Activated CD4-positive, alpha-beta T cell treated with anti-CD3 and anti-CD28 coated beads for 36 hours (primary cell): ENCODE measurements around the gene ITGB1. TPM values are rescaled to one million over a fixed set of nuclear protein-coding genes. Genes with fewer than 3 reads are reported as not detected.

Source experiments
- ATAC-seq: fragments of 200-7000 bp; cut with Tn5 transposase; one replicate; pipeline ENCODE4 v1.10.0; 2021; ENCODE audit warnings: mild to moderate bottlenecking, moderate library complexity
- CTCF ChIA-PET: fragments of 350-600 bp; sonication (Branson Sonifier 250); formaldehyde crosslinking; loops from one replicate; lab custom pipeline; 2021; ENCODE audit warnings: antibody characterized with exemption; lab: Charles Lee
- POLR2A ChIA-PET: fragments of 350-600 bp; sonication (Branson Sonifier 250); formaldehyde crosslinking; loops from one replicate; lab custom pipeline; 2021; ENCODE audit warnings: antibody characterized with exemption, inconsistent platforms; lab: Charles Lee
- DNase-seq: peaks from one replicate; pipeline ENCODE4 v3.0.0-alpha.2; 2020
- H3K27ac Mint-ChIP-seq: one replicate; pipeline ENCODE4 v1.8.0; 2021; ENCODE audit warnings: mixed read lengths
- H3K27me3 Mint-ChIP-seq: one replicate; pipeline ENCODE4 v1.8.0; 2021; ENCODE audit warnings: mixed read lengths
- H3K36me3 Mint-ChIP-seq: one replicate; pipeline ENCODE4 v1.8.0; 2021; ENCODE audit warnings: low read depth, mixed read lengths
- H3K4me1 Mint-ChIP-seq: one replicate; pipeline ENCODE4 v1.8.0; 2021; ENCODE audit warnings: mixed read lengths
- H3K4me3 Mint-ChIP-seq: one replicate; pipeline ENCODE4 v1.8.0; 2021; ENCODE audit warnings: mild to moderate bottlenecking, moderate library complexity, mixed read lengths
- H3K9me3 Mint-ChIP-seq: one replicate; pipeline ENCODE4 v1.8.0; 2021; ENCODE audit warnings: low read depth, mixed read lengths
- intact Hi-C, 2 experiments: fragments of 100-400 bp; cut with DNase I in 1 of 2; cut with micrococcal nuclease in 1 of 2; formaldehyde crosslinking; loops; one replicate each; pipeline versions ENCODE4 v1.14.2 to v1.15.1; 2022 to 2024; cut with DNase I, micrococcal nuclease
- total RNA-seq, 2 experiments: library from RNA; stranded (reverse); gene quantifications; one replicate each; pipeline ENCODE4 v1.2.3, GENCODE V29; 2021

ITGB1 gene
- total RNA-seq, 2 experiments from 2014 or later, result 57.6 to 68.9 TPM

DNA sequence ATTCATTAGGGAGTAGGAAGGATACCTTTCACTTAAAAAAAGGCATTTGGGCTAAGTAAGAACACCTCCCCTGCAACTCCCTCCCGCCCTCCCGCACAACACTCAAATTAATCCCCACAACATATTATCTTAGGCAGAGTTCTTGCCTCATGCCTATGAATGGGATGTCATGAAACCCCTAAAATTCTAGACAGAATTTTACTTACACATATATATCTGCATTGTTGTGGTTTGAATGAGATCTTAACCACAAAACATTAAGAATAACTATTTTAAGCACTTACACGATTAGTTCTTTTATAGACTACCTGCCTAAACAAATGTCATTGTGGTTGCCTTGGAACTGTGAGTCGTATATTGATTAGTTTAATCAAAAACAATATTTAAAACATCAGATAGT lies 4.5 kb upstream of the ITGB1 start:
- H3K36me3 Mint-ChIP-seq, result no peaks in the 10 kb centered on the region
- peaks cover 24% of the 10 kb centered on the region for H3K4me1 Mint-ChIP-seq
- no peak for ATAC-seq
- no peak overlapping the region for H3K27ac Mint-ChIP-seq
- H3K27me3 Mint-ChIP-seq, result peaks cover 12% of the 10 kb centered on the region
- POLR2A ChIA-PET, result no interaction called here
- no peaks in the 10 kb centered on the region for H3K9me3 Mint-ChIP-seq
- H3K4me3 Mint-ChIP-seq, result no peak overlapping the region
- intact Hi-C loops, result no loop called here
- no peak for DNase-seq
- CTCF ChIA-PET, result interaction anchor here (0.7 to 1.2 kb wide), 2 partner anchors 17 to 18 kb away, joined by 3 read pairs; no protein-coding TSS in a partner anchor

DNA sequence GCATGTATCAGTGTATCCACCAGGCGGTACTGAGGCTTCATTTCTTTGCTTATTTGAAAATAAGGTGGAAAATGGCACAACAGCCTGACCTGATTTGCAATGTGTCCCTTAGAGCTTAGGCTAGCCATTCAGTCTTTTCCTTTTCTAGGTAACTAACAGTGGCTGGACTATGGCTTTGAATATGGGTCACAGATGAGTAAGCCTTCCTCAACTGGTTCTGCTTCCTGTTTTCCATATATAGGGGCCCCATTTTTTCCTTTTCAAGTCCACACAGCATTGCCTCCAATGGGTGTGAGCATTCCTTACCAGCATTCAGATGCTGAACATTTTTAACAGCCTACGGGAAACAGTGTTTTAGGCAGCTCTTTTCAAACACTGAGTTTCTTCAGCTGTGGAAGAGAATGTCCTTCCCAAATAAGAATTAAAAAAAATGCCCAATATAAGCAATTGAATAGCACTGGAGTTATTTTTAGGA lies 3.9 kb upstream of the ITGB1 start:
- Mint-ChIP-seq H3K4me1 (peaks cover 24% of the 10 kb centered on the region), H3K9me3 (no peaks in the 10 kb centered on the region), H3K4me3 (no peak overlapping the region), H3K27ac (no peak overlapping the region), H3K36me3 (no peaks in the 10 kb centered on the region), H3K27me3 (peaks cover 12% of the 10 kb centered on the region)
- CTCF ChIA-PET, result interaction anchor here (0.7 to 1.2 kb wide), 3 partner anchors 18 to 26 kb away, joined by 3 read pairs; no protein-coding TSS in a partner anchor
- intact Hi-C loops, result no loop called here
- POLR2A ChIA-PET, result no interaction called here
- ATAC-seq, result no peak
- no peak for DNase-seq

DNA sequence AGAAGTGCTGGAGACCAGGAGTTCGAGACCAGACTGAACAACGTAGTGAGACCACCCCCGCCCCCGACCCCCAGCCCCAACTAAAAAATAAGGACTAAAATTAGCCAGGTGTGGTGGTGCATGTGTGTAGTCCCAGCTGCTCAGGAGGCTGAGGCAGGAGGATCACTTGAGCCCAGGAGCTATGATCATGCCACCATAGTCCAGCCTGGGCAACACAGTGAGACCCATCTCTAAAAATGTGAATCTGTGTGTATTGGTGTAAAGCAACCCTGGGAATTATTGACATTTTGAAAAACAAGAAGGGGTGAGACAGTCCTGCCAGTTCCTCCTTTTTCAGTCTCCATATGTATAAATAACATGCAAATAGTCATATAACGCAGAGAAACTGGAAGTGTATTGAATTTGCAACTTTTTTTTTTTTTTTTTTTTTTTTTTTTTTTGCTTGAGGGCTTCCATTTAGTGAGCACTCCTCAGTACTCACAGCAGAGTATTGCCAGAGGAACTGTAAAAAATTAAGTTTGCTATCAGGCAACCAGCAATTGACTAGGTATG lies 3.4 kb upstream of the ITGB1 start:
- intact Hi-C loops, result no loop called here
- Mint-ChIP-seq H3K27me3 (peaks cover 11% of the 10 kb centered on the region), H3K4me3 (no peak overlapping the region), H3K27ac (no peak overlapping the region), H3K4me1 (peaks cover 24% of the 10 kb centered on the region), H3K36me3 (no peaks in the 10 kb centered on the region), H3K9me3 (no peaks in the 10 kb centered on the region)
- ChIA-PET POLR2A (no interaction called here), CTCF (interaction anchor here (0.7 to 1.2 kb wide), 2 partner anchors 19 to 26 kb away, joined by 3 read pairs; no protein-coding TSS in a partner anchor)
- ATAC-seq, result no peak
- no peak for DNase-seq

DNA sequence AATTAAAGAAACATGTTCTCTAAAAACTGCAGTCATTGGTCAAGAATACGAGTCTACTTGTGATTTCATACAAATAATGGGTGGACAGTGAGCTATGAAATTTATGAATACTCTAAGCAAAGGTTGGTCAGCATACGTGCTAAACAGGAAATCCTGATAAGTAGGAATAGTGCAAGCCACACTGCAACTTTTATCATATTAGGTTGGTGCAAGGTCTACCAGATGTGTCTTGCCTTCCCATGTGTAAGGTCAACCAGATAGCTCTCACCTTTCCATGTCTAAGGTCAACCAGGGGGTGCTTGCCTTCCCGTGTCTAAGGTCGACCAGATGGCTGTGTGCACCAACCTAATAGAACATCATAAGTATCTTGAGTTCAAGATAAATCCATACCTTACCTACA lies 2.0 kb upstream of the ITGB1 start:
- ChIA-PET CTCF (interaction anchor here (0.8 to 1.8 kb wide), 6 partner anchors 13 to 49 kb away, joined by 3 to 10 read pairs (median 3); no protein-coding TSS in a partner anchor), POLR2A (no interaction called here)
- intact Hi-C loops, result no loop called here
- Mint-ChIP-seq H3K9me3 (no peaks in the 10 kb centered on the region), H3K27ac (no peak overlapping the region), H3K36me3 (no peaks in the 10 kb centered on the region), H3K4me3 (no peak overlapping the region), H3K27me3 (peaks cover 10% of the 10 kb centered on the region), H3K4me1 (peaks cover 28% of the 10 kb centered on the region)
- DNase-seq (no peak), ATAC-seq (no peak)

DNA sequence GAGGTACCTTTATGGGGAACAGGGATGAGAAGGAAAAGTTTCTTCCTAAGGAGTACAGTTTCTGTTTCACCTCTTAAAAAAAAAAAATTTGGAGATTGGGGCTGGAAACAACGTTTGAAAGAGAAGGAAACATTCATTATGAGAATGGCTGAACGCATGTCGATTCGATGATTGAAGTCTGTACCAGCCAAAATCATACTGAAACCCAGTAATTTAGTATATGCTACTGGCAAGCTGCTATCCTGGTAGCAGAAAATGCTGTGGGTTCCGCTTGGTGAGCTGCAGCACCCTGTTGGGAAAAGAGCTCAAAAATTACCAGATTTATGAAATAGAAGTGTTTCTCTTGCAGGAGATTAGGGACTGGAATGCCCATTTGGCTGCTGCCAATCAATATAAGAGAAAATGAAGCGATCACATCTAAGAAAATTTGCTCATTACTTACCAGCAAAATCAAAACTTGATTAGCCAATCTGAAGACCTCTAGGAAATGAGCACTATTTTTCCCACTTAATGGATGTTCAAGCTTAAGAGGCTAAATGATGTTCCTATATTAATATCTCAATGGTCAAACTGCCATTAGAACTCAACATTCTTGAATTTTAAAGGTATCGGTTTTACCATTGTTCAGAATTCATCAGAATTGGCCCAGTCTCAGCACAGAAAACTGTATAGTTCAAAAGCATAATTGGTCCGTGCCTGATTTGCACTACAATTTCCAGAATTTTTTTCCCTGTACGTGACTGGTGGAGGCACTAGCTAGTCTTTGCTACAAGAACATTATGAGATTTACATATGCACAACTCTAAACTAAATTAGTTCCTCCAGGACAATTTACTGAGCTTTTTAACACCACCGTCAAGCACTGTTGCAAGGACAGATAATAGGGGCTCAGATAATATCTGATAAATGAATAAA lies 1.2 kb upstream of the ITGB1 start:
- Mint-ChIP-seq H3K9me3 (no peaks in the 10 kb centered on the region), H3K36me3 (no peaks in the 10 kb centered on the region), H3K4me1 (peaks cover 34% of the 10 kb centered on the region), H3K27ac (peak overlapping the region; percentile 96), H3K4me3 (peak overlapping the region; percentile 83), H3K27me3 (peaks cover 10% of the 10 kb centered on the region)
- DNase-seq, result peak; percentile 65
- ChIA-PET POLR2A (interaction anchor here (0.7 to 1.1 kb wide), 4 partner anchors 21 to 178 kb away, joined by 4 to 16 read pairs (median 6); no protein-coding TSS in a partner anchor), CTCF (interaction anchor here (0.6 to 1.8 kb wide), 10 partner anchors 12 to 507 kb away, joined by 3 to 10 read pairs (median 3); no protein-coding TSS in a partner anchor)
- intact Hi-C loops, result loop anchor here (1.0 to 10.0 kb wide), 10 partner anchors 21 to 715 kb away; partner anchors contain the start of gene CCDC7 (in 1 of the 2)
- ATAC-seq, result peak; percentile 67

DNA sequence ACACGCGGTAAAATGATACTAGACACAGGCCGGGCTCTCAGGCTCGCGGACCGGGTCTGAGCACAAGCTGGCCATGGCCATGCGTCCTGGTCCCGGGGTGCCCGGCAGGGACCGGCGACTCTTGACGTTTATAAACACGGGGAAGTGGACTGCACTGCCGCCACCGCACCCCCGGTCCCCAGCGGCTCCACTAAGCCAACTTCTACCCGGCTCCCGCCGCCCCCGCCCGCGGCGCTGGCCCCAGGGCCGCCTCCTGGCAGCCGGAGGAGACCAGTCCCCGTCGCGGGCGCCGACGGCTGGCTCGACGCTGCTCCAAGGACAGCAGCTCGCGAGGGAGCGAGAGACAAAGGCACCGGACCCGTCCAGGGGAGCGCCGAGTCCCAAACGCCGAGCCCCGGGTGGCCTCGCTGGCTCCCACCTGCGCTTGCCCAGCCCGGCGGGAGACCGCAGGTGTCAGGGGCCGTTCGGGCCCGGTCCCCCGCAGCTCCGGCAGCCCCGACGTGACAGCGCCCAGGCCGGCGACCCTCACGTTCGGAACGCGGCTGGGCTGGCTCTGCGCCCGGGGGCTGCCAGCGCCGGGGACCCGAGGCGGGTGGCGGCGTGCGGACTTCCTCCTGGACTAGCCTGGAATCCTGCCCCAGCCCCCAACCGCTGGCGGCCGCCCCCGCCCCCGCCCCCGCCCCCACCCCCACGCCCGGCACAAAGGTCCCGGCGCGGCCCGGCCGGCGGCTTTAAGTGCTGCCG lies 517 bp downstream of the ITGB1 start:
- peak; percentile 18 for ATAC-seq
- Mint-ChIP-seq H3K36me3 (no peaks in the 10 kb centered on the region), H3K9me3 (no peaks in the 10 kb centered on the region), H3K27me3 (peaks cover 10% of the 10 kb centered on the region), H3K27ac (peak overlapping the region; percentile 71), H3K4me3 (peak overlapping the region; percentile 73), H3K4me1 (peaks cover 52% of the 10 kb centered on the region)
- intact Hi-C loops, result loop anchor here (1.0 to 10.0 kb wide), 10 partner anchors 23 to 901 kb away; partner anchors contain the start of genes CCDC7 (in 1 of the 2) and KIF5B (in 1 of the 2)
- DNase-seq, result peak; percentile 71
- ChIA-PET POLR2A (no interaction called here), CTCF (interaction anchor here (0.8 to 1.5 kb wide), 2 partner anchors 16 to 18 kb away, joined by 3 to 7 read pairs; no protein-coding TSS in a partner anchor)

DNA sequence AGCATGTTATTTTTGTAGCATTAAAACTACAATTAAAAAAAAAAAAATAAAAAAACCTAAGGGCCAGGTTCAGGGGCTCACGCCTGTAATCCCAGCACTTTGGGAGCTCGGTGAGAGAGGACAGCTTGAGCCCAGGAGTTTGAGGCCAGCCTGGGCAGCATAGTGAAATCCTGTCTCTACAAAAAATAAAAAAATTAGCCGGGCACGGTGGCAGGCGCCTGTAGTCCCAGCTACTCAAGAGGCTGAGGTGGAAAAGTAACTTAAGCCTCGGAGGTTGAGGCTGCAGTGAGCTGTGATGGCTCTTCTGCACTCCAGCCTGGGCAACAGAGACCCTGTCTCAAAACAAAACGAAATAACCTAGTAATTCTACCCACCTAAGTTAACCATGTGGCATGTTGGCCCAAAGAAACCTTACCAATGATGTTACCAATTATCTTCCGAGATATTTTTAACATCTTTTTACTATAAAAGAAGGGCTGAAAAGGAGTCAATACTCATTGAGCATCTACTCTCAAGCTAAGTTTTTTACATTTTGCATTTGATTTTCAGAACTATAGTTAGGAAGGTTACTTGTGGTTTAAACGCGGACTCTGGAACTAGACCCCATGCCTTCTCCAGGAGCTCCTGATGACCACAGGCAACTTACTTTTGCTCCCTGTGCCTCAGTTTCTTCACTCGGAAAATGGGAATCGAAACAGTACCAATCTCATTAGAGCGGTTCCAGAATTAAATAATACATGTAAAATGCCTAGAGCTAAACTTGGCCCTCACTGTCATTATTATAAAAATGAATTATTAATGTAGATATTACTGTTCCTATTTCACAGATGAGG lies 1.4 kb downstream of the ITGB1 start:
- ChIA-PET CTCF (interaction anchor here (0.8 to 1.5 kb wide), 2 partner anchors 17 kb away, joined by 3 to 7 read pairs; no protein-coding TSS in a partner anchor), POLR2A (no interaction called here)
- H3K27ac Mint-ChIP-seq, result peak overlapping the region; percentile 33
- no peak for ATAC-seq
- H3K9me3 Mint-ChIP-seq, result no peaks in the 10 kb centered on the region
- H3K4me3 Mint-ChIP-seq, result peak overlapping the region; percentile 73
- H3K36me3 Mint-ChIP-seq, result no peaks in the 10 kb centered on the region
- H3K27me3 Mint-ChIP-seq, result peaks cover 10% of the 10 kb centered on the region
- peak; percentile 15 for DNase-seq
- intact Hi-C loops, result loop anchor here (5.0 to 10.0 kb wide), 2 partner anchors 296 to 582 kb away; no protein-coding TSS in a partner anchor
- peaks cover 55% of the 10 kb centered on the region for H3K4me1 Mint-ChIP-seq

DNA sequence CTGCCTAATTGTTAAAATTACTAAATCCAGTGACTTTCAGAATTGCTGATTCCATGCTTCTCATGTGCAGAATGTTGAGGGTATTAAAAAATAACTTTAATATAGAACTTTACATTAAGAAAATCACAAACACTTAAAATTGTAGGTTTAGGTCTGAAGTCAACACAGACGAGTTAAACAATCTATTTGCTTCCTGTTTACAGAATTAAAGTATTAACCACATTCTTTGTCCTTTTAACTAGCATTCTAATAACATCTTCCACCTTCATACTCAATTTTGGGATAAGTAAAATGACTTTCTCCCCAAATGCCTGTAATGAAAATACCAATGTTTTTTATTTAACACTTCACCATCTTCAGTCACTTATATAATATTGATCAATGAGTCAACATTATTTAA lies 2.2 kb downstream of the ITGB1 start:
- CTCF ChIA-PET, result interaction anchor here (1.3 to 1.5 kb wide), 2 partner anchors 18 to 53 kb away, joined by 5 to 6 read pairs; no protein-coding TSS in a partner anchor
- POLR2A ChIA-PET, result no interaction called here
- ATAC-seq (no peak), DNase-seq (no peak)
- Mint-ChIP-seq H3K9me3 (no peaks in the 10 kb centered on the region), H3K27me3 (peaks cover 7% of the 10 kb centered on the region), H3K4me3 (peak overlapping the region; percentile 73), H3K27ac (no peak overlapping the region), H3K36me3 (no peaks in the 10 kb centered on the region), H3K4me1 (peaks cover 61% of the 10 kb centered on the region)
- intact Hi-C loops, result loop anchor here (5.0 to 10.0 kb wide), 2 partner anchors 297 to 581 kb away; no protein-coding TSS in a partner anchor

DNA sequence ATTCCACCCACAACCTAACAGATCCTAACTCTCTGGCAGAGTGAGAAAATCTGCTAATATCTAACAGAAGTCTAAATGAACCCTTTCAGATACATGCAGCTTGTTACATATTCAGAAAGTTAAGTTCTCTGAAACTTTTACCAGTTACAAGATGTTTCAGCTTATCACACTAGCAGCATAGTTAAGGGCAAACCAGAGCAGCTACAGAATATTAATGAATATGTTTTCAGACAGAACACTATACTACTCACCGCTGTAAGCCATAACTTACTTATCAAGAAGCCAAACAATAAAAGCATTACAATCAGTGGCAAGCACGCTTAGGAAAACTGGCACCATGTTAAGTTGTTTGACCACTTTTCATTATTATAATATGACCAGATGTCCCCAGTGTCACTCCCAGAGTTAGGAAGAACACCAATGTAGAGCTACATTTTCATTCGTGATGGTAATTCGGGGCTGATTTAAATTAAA lies 2.7 kb downstream of the ITGB1 start:
- DNase-seq, result no peak
- peaks cover 65% of the 10 kb centered on the region for H3K4me1 Mint-ChIP-seq
- H3K9me3 Mint-ChIP-seq, result no peaks in the 10 kb centered on the region
- no peaks in the 10 kb centered on the region for H3K36me3 Mint-ChIP-seq
- CTCF ChIA-PET, result interaction anchor here (1.3 to 1.5 kb wide), 2 partner anchors 19 to 54 kb away, joined by 5 to 6 read pairs; no protein-coding TSS in a partner anchor
- intact Hi-C loops, result loop anchor here (5.0 to 10.0 kb wide), 2 partner anchors 297 to 581 kb away; no protein-coding TSS in a partner anchor
- POLR2A ChIA-PET, result interaction anchor here (0.6 to 0.7 kb wide), 2 partner anchors 146 to 198 kb away, joined by 3 read pairs; no protein-coding TSS in a partner anchor
- ATAC-seq, result no peak
- peak overlapping the region; percentile 73 for H3K4me3 Mint-ChIP-seq
- H3K27ac Mint-ChIP-seq, result peak overlapping the region; percentile 39
- H3K27me3 Mint-ChIP-seq, result peaks cover 7% of the 10 kb centered on the region
